GM04503 (cell line): ENCODE data around the gene THEM5.

Experiments used
- DNase-seq: peaks from one replicate; pipeline ENCODE4 v3.0.0-alpha.2; 2012; ENCODE audit warnings: low read depth

THEM5 gene

GRCh38 chr1:151839457-151840403 lies 13.8 kb downstream of the THEM5 start, which contains the start of gene C2CD4D:
C2CD4D (minus strand) TSS chr1:151839820; CDS start chr1:151838989, 831 bp downstream.
- DNase-seq, result no peak

DNA sequence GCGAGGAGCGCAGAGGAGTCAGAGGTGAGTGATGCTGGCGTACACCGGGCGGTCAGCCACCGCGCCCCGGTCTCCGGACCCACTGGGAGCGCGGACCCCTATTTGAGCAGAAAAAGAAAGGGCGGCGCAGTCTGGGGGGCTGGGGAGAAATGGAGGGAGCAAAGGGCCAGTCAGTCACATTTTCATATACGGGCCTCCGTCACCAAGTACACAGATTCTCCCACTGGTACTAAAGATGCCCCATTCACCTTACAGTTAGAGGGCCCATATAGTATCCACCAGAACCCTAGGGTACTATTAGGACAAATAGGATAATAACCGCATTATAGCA lies 14.5 kb downstream of the THEM5 start:
- no peak for DNase-seq

- DNase-seq, result no peak
These were observed 15.1 kb downstream of the THEM5 start for GRCh38 chr1:151838222-151839081.

DNA sequence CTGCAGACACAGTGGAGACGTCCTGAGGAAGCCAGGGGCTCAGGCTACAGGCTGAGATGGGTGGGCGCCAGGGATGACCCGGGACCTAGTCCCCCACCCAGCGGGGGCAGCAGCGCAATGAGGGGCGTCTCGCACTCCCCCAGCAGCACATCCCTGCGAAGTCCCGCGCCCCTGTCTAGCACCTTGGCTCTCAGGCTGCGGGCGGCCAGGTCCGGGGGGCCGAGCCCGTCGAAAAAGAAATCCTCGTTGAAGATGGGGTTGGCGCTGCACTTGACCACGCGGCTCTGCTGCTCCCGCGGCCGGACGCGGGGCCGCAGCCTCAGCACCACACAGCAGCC lies 15.7 kb downstream of the THEM5 start:
- DNase-seq, result no peak

DNA sequence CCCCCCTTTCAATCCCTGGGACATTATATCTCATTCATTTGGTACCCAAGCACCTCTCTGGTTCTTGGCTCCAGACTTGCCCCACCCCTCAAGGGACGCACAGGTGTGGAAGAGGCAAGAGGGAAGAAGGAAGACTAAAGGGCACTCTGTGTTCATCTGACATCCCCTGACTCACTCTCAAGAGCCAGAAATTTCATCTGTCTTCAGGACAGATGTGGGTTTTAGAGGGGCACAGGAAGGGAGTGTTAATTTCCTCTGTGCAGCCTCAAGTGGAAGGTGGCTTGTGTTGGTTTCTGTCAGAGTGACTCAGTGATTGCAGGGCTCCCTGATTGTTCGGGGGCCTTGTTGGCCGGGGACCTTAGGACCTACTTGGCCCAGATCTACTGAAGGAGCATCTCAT lies 16.3 kb downstream of the THEM5 start:
- DNase-seq, result no peak

- DNase-seq, result no peak
These were observed 17.9 kb downstream of the THEM5 start for GRCh38 chr1:151835596-151835995.

- no peak for DNase-seq
These were observed 19.3 kb downstream of the THEM5 start for GRCh38 chr1:151834239-151834638.

DNA sequence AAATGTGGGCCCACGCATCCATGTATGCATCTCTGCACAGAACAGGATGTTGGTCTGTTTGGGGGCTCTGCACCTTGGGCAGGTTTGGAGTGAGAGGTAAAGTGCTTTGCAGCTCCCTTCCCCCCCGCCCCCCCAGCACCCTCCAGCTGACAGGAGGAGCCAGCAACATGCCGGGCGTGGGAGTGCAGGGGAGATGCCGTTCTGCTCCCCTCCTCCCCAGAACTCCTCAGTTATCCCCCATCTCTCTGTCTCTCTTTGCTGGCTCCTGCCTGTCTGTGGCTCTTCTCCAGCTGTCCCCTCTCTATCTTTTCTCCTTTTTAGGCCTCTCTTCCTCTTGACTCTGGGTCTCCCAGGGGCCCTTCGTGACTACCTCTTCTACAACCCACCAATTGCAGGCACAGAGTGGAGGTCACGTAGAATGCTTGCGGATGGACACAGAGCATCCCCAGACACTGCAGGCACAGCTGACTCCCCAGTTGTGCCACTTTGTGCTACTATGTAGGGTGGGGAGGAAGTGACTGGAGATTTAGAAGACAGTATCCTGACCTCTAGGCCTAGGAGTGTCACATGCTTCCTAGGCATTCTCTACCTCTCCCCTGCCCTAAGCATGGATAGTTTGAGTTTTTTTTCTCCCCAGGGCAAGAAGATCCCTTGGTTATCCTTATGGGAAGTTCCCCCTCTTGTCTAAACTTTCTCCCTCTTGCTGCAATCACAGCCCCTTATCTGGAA lies 20.2 kb downstream of the THEM5 start:
- DNase-seq, result no peak

DNA sequence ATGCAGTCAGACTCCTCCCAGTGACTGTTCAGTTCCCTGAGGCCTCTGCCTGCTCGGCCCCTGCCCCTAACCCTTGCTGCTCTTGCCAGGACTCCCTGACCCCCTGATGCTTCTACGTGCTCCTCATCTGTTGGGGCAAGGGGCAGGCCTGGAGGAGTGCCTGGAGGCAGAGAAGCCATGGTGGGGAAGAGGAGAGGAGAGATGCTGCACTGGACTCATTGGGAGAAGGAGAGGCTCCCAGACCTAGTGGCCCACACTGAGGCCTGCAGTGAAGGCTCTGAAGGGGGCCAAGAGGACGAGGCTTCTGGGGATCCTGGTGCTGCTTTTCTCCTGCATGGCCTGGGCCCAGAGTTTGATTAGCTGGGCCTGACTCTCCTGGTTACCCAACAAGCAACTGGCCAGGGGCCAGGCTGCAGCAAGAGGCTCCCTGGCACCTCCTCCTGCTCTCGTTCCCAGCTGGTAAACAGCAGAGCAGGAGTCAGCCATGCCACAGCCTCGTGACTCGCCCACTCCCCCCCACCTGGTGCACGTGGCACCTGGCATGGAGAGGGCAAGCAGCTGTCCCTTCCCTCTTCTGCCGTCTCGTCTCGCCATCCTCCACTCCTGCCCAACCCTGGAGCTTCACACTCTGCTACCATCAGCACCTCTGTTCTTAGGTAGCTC lies 21.1 kb downstream of the THEM5 start:
- DNase-seq, result peak; percentile 19

DNA sequence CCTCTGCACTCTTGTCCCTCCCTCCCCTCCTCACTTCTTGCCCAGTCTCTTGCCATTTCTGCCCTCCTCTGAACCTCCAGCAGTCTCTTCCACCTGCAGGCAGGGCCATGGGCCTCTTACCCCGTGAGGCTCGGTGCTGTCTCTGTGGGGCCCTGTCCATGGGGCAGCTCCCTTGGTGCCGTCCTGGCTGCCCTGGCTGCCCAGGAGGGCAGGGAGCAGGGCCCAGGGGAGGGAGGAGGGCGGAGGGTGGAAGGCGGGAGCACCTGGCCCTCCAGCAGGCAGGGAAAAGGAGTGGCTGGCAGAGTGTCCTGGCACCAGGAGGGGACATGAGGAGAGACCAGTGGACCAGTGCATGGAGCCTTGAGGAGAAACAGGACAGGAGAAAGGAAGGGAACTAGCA lies 21.9 kb downstream of the THEM5 start, which contains the start of gene RORC:
Gene RORC, minus strand, starts transcription at position 198 of the 400 bp plus-strand sequence. Its CDS starts 38 bp downstream, at position 160.
- DNase-seq, result no peak

- no peak for DNase-seq
These were observed 22.3 kb downstream of the THEM5 start for GRCh38 chr1:151831256-151831591.

GRCh38 chr1:151830055-151830454 lies 23.5 kb downstream of the THEM5 start:
- DNase-seq, result no peak

DNA sequence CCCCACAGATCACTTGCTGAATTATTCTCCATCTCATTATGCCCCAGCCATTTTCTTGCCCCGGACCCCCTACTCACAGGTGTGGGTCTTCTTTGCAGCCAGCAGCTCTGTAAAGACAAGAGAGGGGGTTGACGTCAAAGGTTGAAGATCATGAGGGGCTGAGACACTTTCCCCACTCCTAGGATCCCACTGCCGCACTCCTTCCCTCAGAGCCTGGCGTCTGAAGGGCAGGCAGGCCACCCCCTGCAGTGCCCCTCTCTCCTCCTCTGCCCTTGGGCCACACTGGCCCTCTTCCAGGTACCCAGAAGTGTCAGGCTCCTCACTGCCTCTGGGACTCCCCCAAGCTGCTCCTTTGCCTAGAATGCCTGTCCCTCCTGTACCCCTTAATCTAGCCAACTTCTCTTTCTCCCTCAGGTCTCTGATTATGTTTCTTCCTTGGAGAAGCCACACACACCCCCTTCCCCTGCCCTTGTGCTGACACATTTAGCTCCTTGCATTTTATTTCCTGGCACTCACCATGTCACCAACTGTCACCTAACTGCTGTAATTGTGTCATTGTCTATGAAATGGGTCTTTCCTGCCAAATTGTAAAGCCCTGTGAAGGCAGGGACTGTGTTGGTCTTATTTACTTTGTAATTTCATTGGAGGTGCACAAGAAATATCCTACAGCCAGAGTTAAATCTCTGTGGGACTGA lies 24.0 kb downstream of the THEM5 start:
- no peak for DNase-seq

- DNase-seq, result no peak
These were observed 24.6 kb downstream of the THEM5 start for GRCh38 chr1:151828921-151829320.

DNA sequence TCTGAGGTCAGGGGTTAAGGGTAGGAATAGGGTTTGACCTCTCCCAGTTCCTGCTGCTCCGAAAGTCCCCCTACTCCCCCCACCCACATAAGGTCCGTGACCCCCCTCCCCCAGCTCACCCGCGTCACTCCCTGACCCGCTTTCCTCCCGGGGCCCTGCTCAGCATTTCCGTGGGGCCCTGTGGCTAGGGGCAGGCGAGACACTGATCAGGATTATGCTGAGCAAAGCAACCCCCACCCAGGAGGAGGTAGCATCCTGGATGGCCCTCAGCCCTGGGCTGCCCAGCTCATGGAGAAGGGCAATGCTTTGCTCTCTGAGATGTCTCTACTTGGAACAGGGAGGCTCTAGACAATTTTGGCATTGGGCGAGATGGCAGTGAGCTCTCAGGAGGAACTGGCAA lies 25.7 kb downstream of the THEM5 start:
- DNase-seq, result no peak

DNA sequence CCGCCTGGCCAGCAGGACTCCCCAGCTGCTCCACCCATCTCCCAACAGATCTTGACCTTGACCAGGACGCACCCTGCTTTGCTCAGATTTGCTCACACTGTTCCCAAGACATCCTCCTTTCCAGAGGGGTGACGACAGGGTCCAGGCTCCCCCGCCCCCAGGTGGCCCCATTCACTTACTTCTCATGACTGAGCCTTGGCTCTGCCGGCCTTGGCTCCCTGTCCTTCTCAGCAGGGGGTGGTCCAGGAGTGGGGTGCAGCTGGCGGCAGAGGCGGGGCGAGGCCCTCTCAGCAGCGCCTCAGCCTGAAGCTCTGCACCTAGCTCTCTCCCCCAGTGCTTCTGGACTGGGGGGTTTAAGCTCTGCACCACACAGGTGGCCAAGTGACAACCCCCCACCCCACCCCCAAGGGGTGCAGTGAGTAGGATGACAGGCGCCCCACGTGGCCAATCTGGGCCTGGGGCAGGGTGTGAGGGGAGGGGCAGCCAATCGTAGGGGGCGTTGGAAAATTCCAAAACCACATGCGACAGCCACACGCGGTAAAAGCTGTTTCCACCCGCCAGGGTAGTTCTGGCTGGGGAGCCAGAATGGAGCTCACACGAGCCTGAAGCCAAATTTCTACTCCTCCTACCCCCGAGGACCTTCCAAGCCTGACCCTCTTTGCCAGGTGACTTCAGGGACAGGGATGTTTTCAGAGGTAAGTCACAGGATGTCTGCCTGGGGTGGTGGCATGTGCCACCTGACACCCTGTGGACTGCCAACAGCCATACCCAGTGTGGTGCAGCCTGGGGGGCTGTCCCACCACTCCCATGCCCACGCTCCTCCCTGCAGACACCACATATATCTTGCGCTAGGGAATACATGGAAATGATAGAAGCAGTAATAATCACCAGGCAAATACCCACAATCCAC lies 27.5 kb downstream of the THEM5 start:
- DNase-seq, result no peak

GRCh38 chr1:151825204-151825603 lies 28.3 kb downstream of the THEM5 start:
- no peak for DNase-seq

DNA sequence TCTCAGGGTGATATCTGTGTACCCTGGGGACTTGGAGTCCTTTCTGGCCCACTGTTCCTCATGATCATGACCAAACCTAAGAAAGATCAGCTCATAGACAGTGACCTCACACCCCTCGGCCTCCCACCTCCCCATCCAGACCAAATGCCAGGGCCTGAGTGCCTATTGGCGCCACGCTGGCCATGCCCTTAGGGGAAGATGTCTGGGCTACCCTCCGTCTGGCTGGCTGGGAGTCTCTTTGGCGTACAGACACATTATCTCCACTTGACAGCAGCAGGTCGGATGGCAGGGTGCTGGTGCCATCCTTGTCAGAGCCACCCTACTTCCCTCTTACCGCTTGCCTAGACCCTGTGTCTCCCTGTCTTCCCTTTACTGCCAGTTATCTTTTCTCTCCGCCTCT lies 30.3 kb downstream of the THEM5 start:
- no peak for DNase-seq

- DNase-seq, result no peak
These were observed 31.1 kb downstream of the THEM5 start for GRCh38 chr1:151822404-151822803.

DNA sequence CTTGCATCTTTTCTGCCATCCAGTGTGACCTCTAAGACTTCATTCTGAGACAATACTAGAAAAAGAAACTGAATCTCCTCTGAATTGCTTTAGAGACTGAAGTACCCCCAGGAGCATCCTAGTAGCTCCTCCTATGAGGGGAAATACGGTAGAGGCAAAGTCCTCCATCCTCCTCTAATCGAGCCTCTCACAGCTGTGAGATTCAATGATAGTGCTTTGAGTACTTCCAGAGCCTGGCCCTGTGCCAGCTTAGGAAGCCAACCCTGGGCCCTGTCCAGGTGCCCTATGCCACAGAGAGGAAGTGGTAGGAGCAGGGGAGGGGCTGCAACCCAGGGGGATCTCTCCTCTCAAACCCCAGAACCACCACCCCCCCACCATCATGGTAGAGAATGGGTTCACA lies 32.6 kb downstream of the THEM5 start:
- DNase-seq, result no peak
